ENCODE data around the gene AKT1.

Gene AKT1

DNA sequence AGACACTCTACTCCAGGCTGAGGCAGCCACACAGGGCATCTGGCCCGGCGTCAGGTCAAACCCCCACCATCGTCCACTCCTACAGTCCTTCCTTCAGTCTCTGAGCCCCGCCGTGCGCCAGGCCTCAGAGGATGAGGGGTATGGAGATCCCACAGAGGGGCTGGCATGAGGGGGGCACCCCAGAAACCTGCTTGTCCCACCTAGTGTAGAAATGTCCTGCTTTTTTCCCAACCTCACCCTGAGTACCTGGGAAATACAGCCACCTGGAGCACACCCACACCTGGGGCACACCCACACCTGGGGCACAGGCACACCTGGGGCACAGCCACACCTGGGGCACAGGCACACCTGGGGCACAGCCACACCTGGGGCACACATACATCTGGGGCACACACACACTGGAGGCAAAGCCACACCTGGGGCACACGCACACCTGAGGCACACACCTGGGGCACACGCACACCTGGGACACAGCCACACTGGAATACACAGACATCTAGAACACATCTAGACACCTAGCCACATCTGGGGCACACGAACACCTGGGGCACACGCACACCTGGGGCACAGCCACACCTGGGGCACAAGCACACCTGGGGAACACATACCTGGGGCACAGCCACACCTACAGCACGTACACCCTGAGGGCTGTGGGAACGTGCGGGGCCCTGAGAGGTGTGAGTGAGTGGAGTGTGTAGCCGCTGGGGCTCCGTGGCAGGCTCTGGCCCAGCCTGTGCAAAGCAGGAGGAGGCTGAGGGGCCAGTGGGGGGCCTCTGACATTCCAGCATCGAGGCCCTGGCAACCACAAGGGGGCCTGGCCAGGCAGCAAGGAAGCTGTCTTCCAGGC lies 18.4 kb downstream of the AKT1 start:
- TF ChIP-seq EZH2 (optimal IDR thresholded peaks at IDR 0.05; ENCODE audit: low read depth, low read length) (no peak), EZH2phosphoT487 (IDR thresholded peaks at IDR 0.05; ENCODE audit: low read length) (no peak)
- TF ChIP-seq, protein P1, sequence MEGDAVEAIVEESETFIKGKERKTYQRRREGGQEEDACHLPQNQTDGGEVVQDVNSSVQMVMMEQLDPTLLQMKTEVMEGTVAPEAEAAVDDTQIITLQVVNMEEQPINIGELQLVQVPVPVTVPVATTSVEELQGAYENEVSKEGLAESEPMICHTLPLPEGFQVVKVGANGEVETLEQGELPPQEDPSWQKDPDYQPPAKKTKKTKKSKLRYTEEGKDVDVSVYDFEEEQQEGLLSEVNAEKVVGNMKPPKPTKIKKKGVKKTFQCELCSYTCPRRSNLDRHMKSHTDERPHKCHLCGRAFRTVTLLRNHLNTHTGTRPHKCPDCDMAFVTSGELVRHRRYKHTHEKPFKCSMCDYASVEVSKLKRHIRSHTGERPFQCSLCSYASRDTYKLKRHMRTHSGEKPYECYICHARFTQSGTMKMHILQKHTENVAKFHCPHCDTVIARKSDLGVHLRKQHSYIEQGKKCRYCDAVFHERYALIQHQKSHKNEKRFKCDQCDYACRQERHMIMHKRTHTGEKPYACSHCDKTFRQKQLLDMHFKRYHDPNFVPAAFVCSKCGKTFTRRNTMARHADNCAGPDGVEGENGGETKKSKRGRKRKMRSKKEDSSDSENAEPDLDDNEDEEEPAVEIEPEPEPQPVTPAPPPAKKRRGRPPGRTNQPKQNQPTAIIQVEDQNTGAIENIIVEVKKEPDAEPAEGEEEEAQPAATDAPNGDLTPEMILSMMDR (IDR thresholded peaks at IDR 0.05; ENCODE audit: low read length): no peak
- no peaks in the 10 kb centered on the region for H3F3A ChIP-seq (ENCODE audit: insufficient read depth, low read length)
- no peaks in the 10 kb centered on the region for H3K36me3 ChIP-seq (replicated peaks; ENCODE audit: insufficient read depth, low read length)
- H3K4me2 ChIP-seq (ENCODE audit: low read depth, low read length): no peak overlapping the region
- no peak overlapping the region for H3K27ac ChIP-seq (ENCODE audit: low read length)
- no peak for DNase-seq
- no peaks in the 10 kb centered on the region for H3K9me2 ChIP-seq (replicated peaks; ENCODE audit: insufficient read depth, low read length)
- H3K4me1 ChIP-seq (ENCODE audit: low read length): no peaks in the 10 kb centered on the region
- H3K9me3 ChIP-seq (replicated peaks; ENCODE audit: insufficient read depth, low read length): no peaks in the 10 kb centered on the region
- no peak overlapping the region for H3K4me3 ChIP-seq (ENCODE audit: low read length)
- H3K27me3 ChIP-seq (replicated peaks; ENCODE audit: insufficient read depth, low read length): no peaks in the 10 kb centered on the region
- H4K20me1 ChIP-seq (ENCODE audit: insufficient read depth, low read length): no peaks in the 10 kb centered on the region
- no peak overlapping the region for H2AFZ ChIP-seq (ENCODE audit: low read length)
- H3K9ac ChIP-seq (ENCODE audit: low read length): no peak overlapping the region
- no peaks in the 10 kb centered on the region for H3K79me2 ChIP-seq (ENCODE audit: low read length)

- H2AFZ ChIP-seq (ENCODE audit: low read length): no peak overlapping the region
- H3K4me3 ChIP-seq (ENCODE audit: low read length): no peak overlapping the region
- no peaks in the 10 kb centered on the region for H3K27me3 ChIP-seq (replicated peaks; ENCODE audit: insufficient read depth, low read length)
- no peaks in the 10 kb centered on the region for H3K9me3 ChIP-seq (replicated peaks; ENCODE audit: insufficient read depth, low read length)
- no peak for DNase-seq
- H3K4me2 ChIP-seq (ENCODE audit: low read depth, low read length): no peak overlapping the region
- no peaks in the 10 kb centered on the region for H3F3A ChIP-seq (ENCODE audit: insufficient read depth, low read length)
- no peaks in the 10 kb centered on the region for H3K79me2 ChIP-seq (ENCODE audit: low read length)
- no peak overlapping the region for H3K9ac ChIP-seq (ENCODE audit: low read length)
- H3K27ac ChIP-seq (ENCODE audit: low read length): no peak overlapping the region
- no peaks in the 10 kb centered on the region for H3K9me2 ChIP-seq (replicated peaks; ENCODE audit: insufficient read depth, low read length)
- no peaks in the 10 kb centered on the region for H3K4me1 ChIP-seq (ENCODE audit: low read length)
- no peaks in the 10 kb centered on the region for H4K20me1 ChIP-seq (ENCODE audit: insufficient read depth, low read length)
- no peaks in the 10 kb centered on the region for H3K36me3 ChIP-seq (replicated peaks; ENCODE audit: insufficient read depth, low read length)
- TF ChIP-seq EZH2phosphoT487 (IDR thresholded peaks at IDR 0.05; ENCODE audit: low read length): no peak
Measured at GRCh38 chr14:104776481-104776880, 19.1 kb downstream of the AKT1 start.

DNA sequence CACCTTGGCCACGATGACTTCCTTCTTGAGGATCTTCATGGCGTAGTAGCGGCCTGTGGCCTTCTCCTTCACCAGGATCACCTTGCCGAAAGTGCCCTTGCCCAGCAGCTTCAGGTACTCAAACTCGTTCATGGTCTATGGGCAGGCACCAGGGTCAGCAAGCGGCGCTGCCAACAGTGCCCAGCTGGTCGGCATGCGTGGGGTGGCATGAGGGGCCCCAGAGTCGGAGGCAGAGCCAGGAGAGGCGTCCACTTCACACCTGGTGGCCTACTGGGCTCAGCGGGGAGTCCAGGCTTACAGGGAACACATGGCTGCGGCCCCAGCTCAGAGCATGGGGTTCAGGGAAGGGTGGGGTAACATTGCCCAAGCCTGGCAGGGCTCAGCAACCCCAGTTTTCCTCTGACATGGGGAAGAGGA lies 20.5 kb downstream of the AKT1 start:
- no peak overlapping the region for H2AFZ ChIP-seq (ENCODE audit: low read length)
- no peaks in the 10 kb centered on the region for H3K9me2 ChIP-seq (replicated peaks; ENCODE audit: insufficient read depth, low read length)
- no peaks in the 10 kb centered on the region for H3K4me1 ChIP-seq (ENCODE audit: low read length)
- no peak for DNase-seq
- no peak overlapping the region for H3K4me2 ChIP-seq (ENCODE audit: low read depth, low read length)
- H3F3A ChIP-seq (ENCODE audit: insufficient read depth, low read length): no peaks in the 10 kb centered on the region
- no peaks in the 10 kb centered on the region for H3K27me3 ChIP-seq (replicated peaks; ENCODE audit: insufficient read depth, low read length)
- no peak for TF ChIP-seq EZH2 (optimal IDR thresholded peaks at IDR 0.05; ENCODE audit: low read depth, low read length)
- TF ChIP-seq, protein P1 (IDR thresholded peaks at IDR 0.05; ENCODE audit: low read length): no peak
- TF ChIP-seq EZH2phosphoT487 (IDR thresholded peaks at IDR 0.05; ENCODE audit: low read length): no peak
- H3K27ac ChIP-seq (ENCODE audit: low read length): no peak overlapping the region
- H3K9me3 ChIP-seq (replicated peaks; ENCODE audit: insufficient read depth, low read length): no peaks in the 10 kb centered on the region
- no peak overlapping the region for H3K4me3 ChIP-seq (ENCODE audit: low read length)
- no peaks in the 10 kb centered on the region for H3K79me2 ChIP-seq (ENCODE audit: low read length)
- H3K36me3 ChIP-seq (replicated peaks; ENCODE audit: insufficient read depth, low read length): no peaks in the 10 kb centered on the region
- no peak overlapping the region for H3K9ac ChIP-seq (ENCODE audit: low read length)
- H4K20me1 ChIP-seq (ENCODE audit: insufficient read depth, low read length): no peaks in the 10 kb centered on the region

GRCh38 chr14:104774453-104775072 lies 21.0 kb downstream of the AKT1 start:
- H3K4me3 ChIP-seq (ENCODE audit: low read length): no peak overlapping the region
- no peaks in the 10 kb centered on the region for H4K20me1 ChIP-seq (ENCODE audit: insufficient read depth, low read length)
- no peaks in the 10 kb centered on the region for H3K27me3 ChIP-seq (replicated peaks; ENCODE audit: insufficient read depth, low read length)
- TF ChIP-seq, protein P1 (IDR thresholded peaks at IDR 0.05; ENCODE audit: low read length): no peak
- TF ChIP-seq EZH2 (optimal IDR thresholded peaks at IDR 0.05; ENCODE audit: low read depth, low read length): no peak
- no peak for TF ChIP-seq EZH2phosphoT487 (IDR thresholded peaks at IDR 0.05; ENCODE audit: low read length)
- DNase-seq: no peak
- H3F3A ChIP-seq (ENCODE audit: insufficient read depth, low read length): no peaks in the 10 kb centered on the region
- H3K36me3 ChIP-seq (replicated peaks; ENCODE audit: insufficient read depth, low read length): no peaks in the 10 kb centered on the region
- H3K4me2 ChIP-seq (ENCODE audit: low read depth, low read length): no peak overlapping the region
- H3K9ac ChIP-seq (ENCODE audit: low read length): no peak overlapping the region
- no peaks in the 10 kb centered on the region for H3K9me2 ChIP-seq (replicated peaks; ENCODE audit: insufficient read depth, low read length)
- no peaks in the 10 kb centered on the region for H3K79me2 ChIP-seq (ENCODE audit: low read length)
- no peak overlapping the region for H3K27ac ChIP-seq (ENCODE audit: low read length)
- H3K9me3 ChIP-seq (replicated peaks; ENCODE audit: insufficient read depth, low read length): no peaks in the 10 kb centered on the region
- no peak overlapping the region for H2AFZ ChIP-seq (ENCODE audit: low read length)
- no peaks in the 10 kb centered on the region for H3K4me1 ChIP-seq (ENCODE audit: low read length)
